HepG2 (cell line): ENCODE measurements around the gene DCAF7. TPM values are rescaled to one million over a fixed set of nuclear protein-coding genes. Genes with fewer than 3 reads are reported as not detected.

Source experiments
- IRX3 ChIP-seq: sonication (generic); formaldehyde crosslinking; IDR thresholded peaks from 2 replicates; pipeline ENCODE4 v1.8.1; 2023; ENCODE audit warnings: mild to moderate bottlenecking, low read depth, missing genetic modification reagents, borderline replicate concordance
- MLLT10 ChIP-seq: sonication (generic); formaldehyde crosslinking; IDR thresholded peaks from 2 replicates; pipeline ENCODE4 v1.4.0; 2020; ENCODE audit warnings: missing genetic modification reagents
- ONECUT2 ChIP-seq: sonication (generic); formaldehyde crosslinking; IDR thresholded peaks from 2 replicates; pipeline ENCODE4 v1.4.0; 2020; ENCODE audit warnings: missing genetic modification reagents
- POGZ ChIP-seq: sonication (generic); formaldehyde crosslinking; IDR thresholded peaks from 2 replicates; pipeline ENCODE4 v1.4.0; 2020; ENCODE audit warnings: mild to moderate bottlenecking, missing genetic modification reagents
- PTBP1 ChIP-seq: fragments of 200-400 bp; formaldehyde crosslinking; IDR thresholded peaks from 2 replicates; pipeline ENCODE4 v1.6.1; 2018; ENCODE audit warnings: low read length, low read depth; ENCODE audit not compliant: poor library complexity, severe bottlenecking
- SIX4 ChIP-seq: sonication (generic); formaldehyde crosslinking; IDR thresholded peaks from 2 replicates; pipeline ENCODE4 v1.4.0; 2020; ENCODE audit warnings: missing genetic modification reagents
- SP2 ChIP-seq: sonication (generic); formaldehyde crosslinking; IDR thresholded peaks from 2 replicates; pipeline ENCODE4 v1.5.1; 2020; ENCODE audit warnings: mild to moderate bottlenecking, missing genetic modification reagents
- ZBTB38 ChIP-seq: sonication (generic); formaldehyde crosslinking; IDR thresholded peaks from 2 replicates; pipeline ENCODE4 v1.5.1; 2020; ENCODE audit warnings: mild to moderate bottlenecking, missing genetic modification reagents
- ZNF207 ChIP-seq: fragments of 450-650 bp; IDR thresholded peaks from 2 replicates; pipeline ENCODE4 v1.6.1; 2016; ENCODE audit warnings: antibody characterized with exemption, borderline replicate concordance
- ZNF230 ChIP-seq: sonication (generic); formaldehyde crosslinking; IDR thresholded peaks from 2 replicates; pipeline ENCODE4 v1.4.0; 2020; ENCODE audit warnings: mild to moderate bottlenecking, missing genetic modification reagents
- ZNF616 ChIP-seq: sonication (generic); formaldehyde crosslinking; IDR thresholded peaks from 2 replicates; pipeline ENCODE4 v1.5.0; 2020; ENCODE audit warnings: low read depth, mild to moderate bottlenecking, missing genetic modification reagents
- ZNF790 ChIP-seq: sonication (generic); formaldehyde crosslinking; IDR thresholded peaks from 2 replicates; pipeline ENCODE4 v1.8.0; 2022; ENCODE audit warnings: missing genetic modification reagents, mild to moderate bottlenecking, borderline replicate concordance
- polyA plus RNA-seq, 8 experiments: library from polyadenylated mRNA; depleted of rRNA in 3 of 8; stranded (reverse) in 7 of 8; unstranded in 1 of 8; fragments of >200 nt; fragmentation: Illumina TruSeq in 4 of 8; extraction: Trizol in 4 of 8; gene quantifications; 2 replicates each; pipeline versions ENCODE4 v1.2.1 to v1.2.3, GENCODE V29; 2011 to 2016; ENCODE audit warnings: low read depth in 4 of 8, missing spikeins in 1 of 8, mixed read lengths in 1 of 8; ENCODE audit not compliant: insufficient read depth in 1 of 8
- total RNA-seq, 5 experiments: library from RNA; depleted of rRNA; stranded (reverse); fragments of >200 nt; fragmentation: Illumina TruSeq; extraction: Trizol; gene quantifications; 2 replicates each; pipeline ENCODE4 v1.2.3, GENCODE V29; 2016; ENCODE audit warnings: low read depth in 1 of 5
- TF ChIP-seq, protein P1 (sequence below): IDR thresholded peaks from 2 replicates; pipeline ENCODE4 v1.6.1; 2016; ENCODE audit warnings: low read depth
- TF ChIP-seq, protein P2 (sequence below): sonication (generic); formaldehyde crosslinking; IDR thresholded peaks from 2 replicates; pipeline ENCODE4 v1.4.0; 2020; ENCODE audit warnings: missing genetic modification reagents
- TF ChIP-seq, protein P3 (sequence below): sonication (generic); formaldehyde crosslinking; IDR thresholded peaks from 2 replicates; pipeline ENCODE4 v1.4.0; 2020; ENCODE audit warnings: mild to moderate bottlenecking, missing genetic modification reagents
- TF ChIP-seq, protein P4 (sequence below): sonication (generic); formaldehyde crosslinking; conservative IDR thresholded peaks from 2 replicates; pipeline ENCODE4 v1.8.1; 2023; ENCODE audit warnings: missing genetic modification reagents
- TF ChIP-seq, protein P5 (sequence below): IDR thresholded peaks from 2 replicates; pipeline ENCODE4 v1.6.1; 2016; ENCODE audit warnings: low read depth, missing genetic modification reagents, missing compliant biosample characterization

DCAF7 gene
- total and polyA plus RNA-seq, 2 of the 13 experiments (the other 11 are each of a cell fraction or from before 2014, with no cell fraction given): 55.2 to 73.4 TPM

DNA sequence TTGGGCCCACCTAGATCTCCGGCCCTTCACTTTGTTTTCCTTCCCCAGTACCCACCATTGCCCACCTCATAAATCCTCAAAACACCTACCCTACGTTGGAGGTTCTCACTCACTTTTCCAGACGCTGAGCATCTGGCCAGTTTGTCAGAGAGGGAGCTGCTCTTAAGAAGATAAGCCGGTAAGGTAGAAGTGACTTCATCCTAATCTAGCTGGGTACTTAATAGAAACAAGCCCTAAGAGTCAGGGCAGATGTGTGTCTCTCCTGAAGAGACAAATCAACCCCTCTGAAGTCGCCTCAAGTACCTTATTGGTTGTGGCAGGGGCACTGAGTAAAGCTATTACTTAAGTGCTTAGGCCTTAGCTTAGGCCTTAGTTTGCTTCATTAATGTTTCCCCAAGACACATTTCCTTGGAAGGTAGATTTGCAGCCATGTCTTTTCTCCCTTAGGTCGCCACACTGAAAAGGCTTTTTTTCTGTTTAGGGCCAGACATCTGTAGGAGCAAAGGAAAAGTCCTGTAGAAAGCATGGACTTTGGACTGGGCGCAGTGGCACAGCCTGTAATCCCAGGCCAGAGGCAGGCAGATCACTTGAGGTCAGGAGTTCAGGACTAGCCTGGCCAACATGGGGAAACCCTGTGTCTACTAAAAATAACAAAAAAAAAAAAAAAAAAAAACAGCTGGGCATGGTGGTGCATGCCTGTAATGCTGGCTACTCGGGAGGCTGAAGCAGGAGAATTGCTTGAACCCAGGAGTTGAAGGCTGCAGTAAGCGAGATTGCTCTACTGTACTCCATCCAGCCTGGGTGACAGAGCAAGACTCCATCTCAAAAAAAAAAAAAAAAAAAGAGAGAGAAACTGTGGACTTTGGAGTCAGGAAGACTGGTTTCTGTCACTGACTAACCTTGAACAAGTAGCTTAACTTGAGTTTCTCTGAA is 51.4 kb downstream of the DCAF7 start (continued):
- TF ChIP-seq, protein P1, sequence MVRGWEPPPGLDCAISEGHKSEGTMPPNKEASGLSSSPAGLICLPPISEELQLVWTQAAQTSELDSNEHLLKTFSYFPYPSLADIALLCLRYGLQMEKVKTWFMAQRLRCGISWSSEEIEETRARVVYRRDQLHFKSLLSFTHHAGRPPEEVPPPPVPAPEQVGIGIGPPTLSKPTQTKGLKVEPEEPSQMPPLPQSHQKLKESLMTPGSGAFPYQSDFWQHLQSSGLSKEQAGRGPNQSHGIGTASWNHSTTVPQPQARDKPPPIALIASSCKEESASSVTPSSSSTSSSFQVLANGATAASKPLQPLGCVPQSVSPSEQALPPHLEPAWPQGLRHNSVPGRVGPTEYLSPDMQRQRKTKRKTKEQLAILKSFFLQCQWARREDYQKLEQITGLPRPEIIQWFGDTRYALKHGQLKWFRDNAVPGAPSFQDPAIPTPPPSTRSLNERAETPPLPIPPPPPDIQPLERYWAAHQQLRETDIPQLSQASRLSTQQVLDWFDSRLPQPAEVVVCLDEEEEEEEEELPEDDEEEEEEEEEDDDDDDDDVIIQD (CRISPR knock-in tag): no peak
- TF ChIP-seq MLLT10 (CRISPR knock-in tag) (no peak), ONECUT2 (no peak), ZNF790 (no peak), SP2 (CRISPR knock-in tag) (no peak), POGZ (CRISPR knock-in tag) (no peak), ZBTB38 (CRISPR knock-in tag) (no peak), ZNF230 (no peak), PTBP1 (no peak), ZNF207 (no peak), SIX4 (CRISPR knock-in tag) (no peak), IRX3 (CRISPR knock-in tag) (no peak), ZNF616 (CRISPR knock-in tag) (no peak)
- TF ChIP-seq, protein P2, sequence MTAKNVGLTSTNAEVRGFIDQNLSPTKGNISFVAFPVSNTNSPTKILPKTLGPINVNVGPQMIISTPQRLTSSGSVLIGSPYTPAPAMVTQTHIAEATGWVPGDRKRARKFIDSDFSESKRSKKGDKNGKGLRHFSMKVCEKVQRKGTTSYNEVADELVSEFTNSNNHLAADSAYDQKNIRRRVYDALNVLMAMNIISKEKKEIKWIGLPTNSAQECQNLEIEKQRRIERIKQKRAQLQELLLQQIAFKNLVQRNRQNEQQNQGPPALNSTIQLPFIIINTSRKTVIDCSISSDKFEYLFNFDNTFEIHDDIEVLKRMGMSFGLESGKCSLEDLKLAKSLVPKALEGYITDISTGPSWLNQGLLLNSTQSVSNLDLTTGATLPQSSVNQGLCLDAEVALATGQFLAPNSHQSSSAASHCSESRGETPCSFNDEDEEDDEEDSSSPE: no peak
- TF ChIP-seq, protein P3, sequence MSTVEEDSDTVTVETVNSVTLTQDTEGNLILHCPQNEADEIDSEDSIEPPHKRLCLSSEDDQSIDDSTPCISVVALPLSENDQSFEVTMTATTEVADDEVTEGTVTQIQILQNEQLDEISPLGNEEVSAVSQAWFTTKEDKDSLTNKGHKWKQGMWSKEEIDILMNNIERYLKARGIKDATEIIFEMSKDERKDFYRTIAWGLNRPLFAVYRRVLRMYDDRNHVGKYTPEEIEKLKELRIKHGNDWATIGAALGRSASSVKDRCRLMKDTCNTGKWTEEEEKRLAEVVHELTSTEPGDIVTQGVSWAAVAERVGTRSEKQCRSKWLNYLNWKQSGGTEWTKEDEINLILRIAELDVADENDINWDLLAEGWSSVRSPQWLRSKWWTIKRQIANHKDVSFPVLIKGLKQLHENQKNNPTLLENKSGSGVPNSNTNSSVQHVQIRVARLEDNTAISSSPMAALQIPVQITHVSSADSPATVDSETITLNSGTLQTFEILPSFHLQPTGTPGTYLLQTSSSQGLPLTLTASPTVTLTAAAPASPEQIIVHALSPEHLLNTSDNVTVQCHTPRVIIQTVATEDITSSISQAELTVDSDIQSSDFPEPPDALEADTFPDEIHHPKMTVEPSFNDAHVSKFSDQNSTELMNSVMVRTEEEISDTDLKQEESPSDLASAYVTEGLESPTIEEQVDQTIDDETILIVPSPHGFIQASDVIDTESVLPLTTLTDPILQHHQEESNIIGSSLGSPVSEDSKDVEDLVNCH (CRISPR knock-in tag): no peak
- TF ChIP-seq, protein P4, sequence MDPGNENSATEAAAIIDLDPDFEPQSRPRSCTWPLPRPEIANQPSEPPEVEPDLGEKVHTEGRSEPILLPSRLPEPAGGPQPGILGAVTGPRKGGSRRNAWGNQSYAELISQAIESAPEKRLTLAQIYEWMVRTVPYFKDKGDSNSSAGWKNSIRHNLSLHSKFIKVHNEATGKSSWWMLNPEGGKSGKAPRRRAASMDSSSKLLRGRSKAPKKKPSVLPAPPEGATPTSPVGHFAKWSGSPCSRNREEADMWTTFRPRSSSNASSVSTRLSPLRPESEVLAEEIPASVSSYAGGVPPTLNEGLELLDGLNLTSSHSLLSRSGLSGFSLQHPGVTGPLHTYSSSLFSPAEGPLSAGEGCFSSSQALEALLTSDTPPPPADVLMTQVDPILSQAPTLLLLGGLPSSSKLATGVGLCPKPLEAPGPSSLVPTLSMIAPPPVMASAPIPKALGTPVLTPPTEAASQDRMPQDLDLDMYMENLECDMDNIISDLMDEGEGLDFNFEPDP (CRISPR knock-in tag): no peak
- TF ChIP-seq, protein P5, sequence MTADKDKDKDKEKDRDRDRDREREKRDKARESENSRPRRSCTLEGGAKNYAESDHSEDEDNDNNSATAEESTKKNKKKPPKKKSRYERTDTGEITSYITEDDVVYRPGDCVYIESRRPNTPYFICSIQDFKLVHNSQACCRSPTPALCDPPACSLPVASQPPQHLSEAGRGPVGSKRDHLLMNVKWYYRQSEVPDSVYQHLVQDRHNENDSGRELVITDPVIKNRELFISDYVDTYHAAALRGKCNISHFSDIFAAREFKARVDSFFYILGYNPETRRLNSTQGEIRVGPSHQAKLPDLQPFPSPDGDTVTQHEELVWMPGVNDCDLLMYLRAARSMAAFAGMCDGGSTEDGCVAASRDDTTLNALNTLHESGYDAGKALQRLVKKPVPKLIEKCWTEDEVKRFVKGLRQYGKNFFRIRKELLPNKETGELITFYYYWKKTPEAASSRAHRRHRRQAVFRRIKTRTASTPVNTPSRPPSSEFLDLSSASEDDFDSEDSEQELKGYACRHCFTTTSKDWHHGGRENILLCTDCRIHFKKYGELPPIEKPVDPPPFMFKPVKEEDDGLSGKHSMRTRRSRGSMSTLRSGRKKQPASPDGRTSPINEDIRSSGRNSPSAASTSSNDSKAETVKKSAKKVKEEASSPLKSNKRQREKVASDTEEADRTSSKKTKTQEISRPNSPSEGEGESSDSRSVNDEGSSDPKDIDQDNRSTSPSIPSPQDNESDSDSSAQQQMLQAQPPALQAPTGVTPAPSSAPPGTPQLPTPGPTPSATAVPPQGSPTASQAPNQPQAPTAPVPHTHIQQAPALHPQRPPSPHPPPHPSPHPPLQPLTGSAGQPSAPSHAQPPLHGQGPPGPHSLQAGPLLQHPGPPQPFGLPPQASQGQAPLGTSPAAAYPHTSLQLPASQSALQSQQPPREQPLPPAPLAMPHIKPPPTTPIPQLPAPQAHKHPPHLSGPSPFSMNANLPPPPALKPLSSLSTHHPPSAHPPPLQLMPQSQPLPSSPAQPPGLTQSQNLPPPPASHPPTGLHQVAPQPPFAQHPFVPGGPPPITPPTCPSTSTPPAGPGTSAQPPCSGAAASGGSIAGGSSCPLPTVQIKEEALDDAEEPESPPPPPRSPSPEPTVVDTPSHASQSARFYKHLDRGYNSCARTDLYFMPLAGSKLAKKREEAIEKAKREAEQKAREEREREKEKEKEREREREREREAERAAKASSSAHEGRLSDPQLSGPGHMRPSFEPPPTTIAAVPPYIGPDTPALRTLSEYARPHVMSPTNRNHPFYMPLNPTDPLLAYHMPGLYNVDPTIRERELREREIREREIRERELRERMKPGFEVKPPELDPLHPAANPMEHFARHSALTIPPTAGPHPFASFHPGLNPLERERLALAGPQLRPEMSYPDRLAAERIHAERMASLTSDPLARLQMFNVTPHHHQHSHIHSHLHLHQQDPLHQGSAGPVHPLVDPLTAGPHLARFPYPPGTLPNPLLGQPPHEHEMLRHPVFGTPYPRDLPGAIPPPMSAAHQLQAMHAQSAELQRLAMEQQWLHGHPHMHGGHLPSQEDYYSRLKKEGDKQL (CRISPR knock-in tag): no peak
